A549 (cell line): Measurements from ENCODE around the gene FRMD4A.

Experiments
- CEBPB ChIP-seq, 2 experiments: fragments of >200 bp in 1 of 2; sonication (Bioruptor Twin) in 1 of 2; formaldehyde crosslinking in 1 of 2; IDR thresholded peaks; 2 replicates each; pipeline ENCODE4 v1.6.1; 2012 to 2016
- CHD2 ChIP-seq: fragments of 150-350 bp; IDR thresholded peaks from 2 replicates; pipeline ENCODE4 v1.6.1; 2014; ENCODE audit warnings: low read length; ENCODE audit not compliant: partially characterized antibody
- CTCF ChIP-seq: fragments of >200 bp; sonication (Bioruptor Twin); formaldehyde crosslinking; IDR thresholded peaks from 3 replicates; pipeline ENCODE4 v1.5.1; 2016
- ELK1 ChIP-seq: fragments of 150-350 bp; IDR thresholded peaks from 2 replicates; pipeline ENCODE4 v1.6.1; 2014; ENCODE audit warnings: low read depth, mild to moderate bottlenecking, low read length
- EP300 ChIP-seq, 2 experiments: fragments of >200 bp; sonication (Bioruptor Twin); formaldehyde crosslinking; IDR thresholded peaks; 2 replicates in 1 of 2; 3 replicates in 1 of 2; pipeline ENCODE4 v1.6.1; 2016 to 2017
- JUNB ChIP-seq: fragments of >200 bp; sonication (Bioruptor Twin); formaldehyde crosslinking; IDR thresholded peaks from 2 replicates; pipeline ENCODE4 v1.6.1; 2016
- KDM1A ChIP-seq: fragments of 200-600 bp; sonication (generic); IDR thresholded peaks from 2 replicates; pipeline ENCODE4 v1.6.1; 2016; ENCODE audit warnings: low read depth, mild to moderate bottlenecking
- MAX ChIP-seq: IDR thresholded peaks from 2 replicates; pipeline ENCODE4 v1.6.1; 2012
- POLR2A ChIP-seq: IDR thresholded peaks from 2 replicates; pipeline ENCODE4 v1.6.1; 2012; ENCODE audit warnings: mild to moderate bottlenecking, low read length
- POLR2AphosphoS2 ChIP-seq: conservative IDR thresholded peaks from 2 replicates; pipeline ENCODE4 v1.6.1; 2012; ENCODE audit warnings: low read length, improper control_type of control experiment, inconsistent platforms
- RAD21 ChIP-seq, 2 experiments: fragments of >200 bp in 1 of 2; sonication (Bioruptor Twin) in 1 of 2; formaldehyde crosslinking in 1 of 2; IDR thresholded peaks in 1 of 2; conservative IDR thresholded peaks in 1 of 2; 2 replicates in 1 of 2; 3 replicates in 1 of 2; pipeline ENCODE4 v1.6.1; 2012 to 2018; ENCODE audit warnings: inconsistent platforms in 1 of 2
- SMC3 ChIP-seq: fragments of >200 bp; sonication (Bioruptor Twin); formaldehyde crosslinking; IDR thresholded peaks from 3 replicates; pipeline ENCODE4 v1.6.1; 2018; ENCODE audit warnings: inconsistent platforms
- ZC3H11A ChIP-seq: fragments of 450-650 bp; IDR thresholded peaks from 2 replicates; pipeline ENCODE4 v1.6.1; 2014; ENCODE audit warnings: antibody characterized with exemption, mild to moderate bottlenecking

- TF ChIP-seq SMC3, result no peak
- TF ChIP-seq POLR2A, result no peak
- no peak for TF ChIP-seq ELK1
- TF ChIP-seq EP300 (IDR thresholded peaks at IDR 0.05), result no peak
- TF ChIP-seq CTCF, result no peak
- no peak for TF ChIP-seq CHD2
- no peak for TF ChIP-seq CEBPB (IDR thresholded peaks at IDR 0.05)
- no peak for TF ChIP-seq POLR2AphosphoS2
- TF ChIP-seq MAX, result no peak
- TF ChIP-seq KDM1A, result no peak
- no peak for TF ChIP-seq ZC3H11A
- no peak for TF ChIP-seq RAD21 (conservative IDR thresholded peaks at IDR 0.05 in 1 of 2, IDR thresholded peaks at IDR 0.05 in 1 of 2)
- no peak for TF ChIP-seq JUNB
Measured at GRCh38 chr10:13717936-13718772, 612.6 kb downstream of the FRMD4A start.
